Measurements from ENCODE around the gene GABPA.

- TF ChIP-seq CTCF (IDR thresholded peaks at IDR 0.05) = no peak
- no peak for TF ChIP-seq ZFX (IDR thresholded peaks at IDR 0.05; ENCODE audit: borderline replicate concordance)
Observed at GRCh38 chr21:25700741-25701140, 34.0 kb upstream of the GABPA start.

Measured in 22Rv1 (cell line).